GM13976 (cell line): ENCODE data around the gene ROR2.
"Not testable (repeated sequence)": the region's sequence is repeated elsewhere in the genome, so short reads cannot be mapped to it uniquely, and the experiment has no call there.

Experiments used
- DNase-seq: peaks from one replicate; pipeline ENCODE4 v3.0.0; 2012; ENCODE audit warnings: low spot score
- CTCF ChIP-seq: IDR thresholded peaks from 2 replicates; pipeline ENCODE4 v1.5.1; 2012; ENCODE audit warnings: borderline replicate concordance, mild to moderate bottlenecking; ENCODE audit not compliant: insufficient read depth; ENCODE audit errors: extremely low read depth, missing control alignments, control extremely low read depth
- in situ Hi-C: fragments of 300-500 bp; cut with MboI; formaldehyde crosslinking; loops from one replicate; pipeline ENCODE4 v1.12.0; 2022; ENCODE audit warnings: low sequenced_read_pairs, mixed read lengths, inconsistent platforms; ENCODE audit not compliant: unreplicated experiment

Gene ROR2

GRCh38 chr9:91522481-91522880, 427.5 kb downstream of the ROR2 start:
- DNase-seq, result no peak
- in situ Hi-C loops, result no loop called here
- TF ChIP-seq CTCF, result no peak

GRCh38 chr9:91519520-91520277, 430.3 kb downstream of the ROR2 start:
- TF ChIP-seq CTCF, result no peak
- in situ Hi-C loops, result no loop called here
- no peak for DNase-seq

- TF ChIP-seq CTCF, result no peak
- no peak for DNase-seq
- in situ Hi-C loops, result no loop called here
Observed at GRCh38 chr9:91518462-91518861, 431.6 kb downstream of the ROR2 start.

GRCh38 chr9:91517801-91518200, 432.2 kb downstream of the ROR2 start:
- TF ChIP-seq CTCF, result no peak
- in situ Hi-C loops, result no loop called here
- no peak for DNase-seq

GRCh38 chr9:91517332-91517731, 432.7 kb downstream of the ROR2 start:
- DNase-seq, in situ Hi-C loops: not testable (repeated sequence)

GRCh38 chr9:91516777-91517176, 433.3 kb downstream of the ROR2 start:
- no peak for TF ChIP-seq CTCF
- in situ Hi-C loops, result no loop called here
- no peak for DNase-seq

- no peak for DNase-seq
- no peak for TF ChIP-seq CTCF
- in situ Hi-C loops, result no loop called here
Observed at GRCh38 chr9:91516081-91516480, 433.9 kb downstream of the ROR2 start.
